Activated CD8-positive, alpha-beta memory T cell treated with anti-CD3 and anti-CD28 coated beads, Interleukin-2, amount 50 U/mL, for 1 hour (primary cell): ENCODE data around the gene DLX4.

Experiments used
- DNase-seq: peaks from one replicate; pipeline ENCODE4 v3.0.0-alpha.2; 2020; ENCODE audit errors: extremely low read depth

Gene DLX4

DNA sequence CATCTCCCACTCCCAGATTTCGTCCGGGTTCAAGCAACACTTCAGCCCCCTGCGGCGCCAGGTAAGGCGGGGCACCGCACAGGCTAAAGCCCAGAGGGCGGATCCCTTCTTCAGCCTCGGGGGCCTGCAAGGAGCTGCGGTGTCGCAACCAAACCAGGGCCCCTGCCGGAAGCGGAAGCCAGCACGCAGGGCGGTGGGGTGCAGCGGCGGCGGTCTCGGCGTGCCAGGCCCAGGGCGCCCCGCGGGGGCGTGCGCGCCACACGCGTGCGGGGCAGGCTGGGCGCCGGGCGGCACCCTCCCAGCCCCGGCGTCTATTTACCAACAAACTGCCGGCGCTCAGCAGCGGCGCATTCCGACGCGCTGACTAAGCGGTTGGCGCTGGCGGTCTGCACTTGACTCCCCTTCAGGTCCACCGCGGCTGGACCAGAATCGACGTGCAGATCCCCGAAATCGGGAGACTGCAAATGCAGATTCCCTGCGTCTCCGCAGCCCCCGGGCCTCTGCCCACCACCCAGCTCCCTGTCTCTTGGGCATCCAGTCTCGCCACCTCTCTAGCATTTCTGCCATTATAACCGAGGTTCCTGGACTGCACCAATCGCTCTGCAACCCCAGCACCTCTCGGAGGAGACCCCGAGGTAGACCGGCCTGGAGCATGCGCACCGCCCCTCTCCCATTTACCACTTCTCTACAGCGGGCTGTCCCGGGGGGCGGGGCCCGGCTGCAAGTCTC is 421 bp upstream of the DLX4 start:
- DNase-seq: no peak

DNA sequence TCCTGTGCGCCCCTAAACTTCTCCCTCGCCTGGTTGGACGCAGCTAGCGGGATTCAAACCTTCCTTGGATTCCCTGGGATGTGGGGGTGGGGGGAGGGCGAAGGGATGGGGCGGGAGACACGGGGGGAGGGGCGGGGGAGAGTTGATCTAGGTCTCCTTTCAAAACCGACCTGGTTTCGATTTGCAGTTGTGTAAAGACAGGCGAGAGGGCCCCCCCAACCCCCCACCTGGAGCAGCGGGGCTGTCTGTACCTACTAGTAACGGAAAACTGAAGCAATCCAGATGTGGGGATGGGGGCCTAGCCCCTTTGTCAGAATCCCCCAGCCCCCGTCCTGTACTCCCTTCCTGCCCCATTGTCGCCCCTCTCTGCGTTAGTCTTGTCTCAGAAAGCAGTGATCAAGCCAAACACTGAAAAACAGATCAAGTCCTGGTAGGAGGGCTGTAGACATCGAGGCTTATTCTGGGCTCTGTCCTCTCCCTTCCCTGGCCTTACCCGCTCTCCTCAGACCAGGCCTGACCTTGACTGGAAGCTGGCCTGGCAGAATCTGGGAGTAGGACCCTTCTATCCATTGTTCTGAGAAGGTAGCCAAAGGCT is 902 bp downstream of the DLX4 start:
- no peak for DNase-seq

DNA sequence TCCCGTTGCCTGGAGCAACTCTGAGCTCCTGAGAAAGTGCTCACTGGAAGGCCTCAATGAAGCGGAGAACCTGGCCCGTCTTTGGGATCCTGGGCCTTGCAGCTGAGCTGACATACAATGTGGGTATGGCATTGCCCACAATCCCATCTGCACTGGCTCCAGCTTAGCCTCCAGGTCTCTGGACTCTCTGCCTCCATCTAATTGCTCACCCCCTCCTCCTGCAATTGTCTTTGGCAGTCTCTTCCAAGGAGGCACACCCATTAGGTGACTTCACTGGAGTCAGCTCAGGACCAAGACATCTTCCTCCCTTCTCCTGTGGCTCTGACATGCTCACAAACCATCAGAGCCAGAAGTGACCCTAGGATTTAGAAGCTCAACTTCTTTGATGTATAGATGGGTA is 1.5 kb downstream of the DLX4 start:
- DNase-seq: no peak

DNA sequence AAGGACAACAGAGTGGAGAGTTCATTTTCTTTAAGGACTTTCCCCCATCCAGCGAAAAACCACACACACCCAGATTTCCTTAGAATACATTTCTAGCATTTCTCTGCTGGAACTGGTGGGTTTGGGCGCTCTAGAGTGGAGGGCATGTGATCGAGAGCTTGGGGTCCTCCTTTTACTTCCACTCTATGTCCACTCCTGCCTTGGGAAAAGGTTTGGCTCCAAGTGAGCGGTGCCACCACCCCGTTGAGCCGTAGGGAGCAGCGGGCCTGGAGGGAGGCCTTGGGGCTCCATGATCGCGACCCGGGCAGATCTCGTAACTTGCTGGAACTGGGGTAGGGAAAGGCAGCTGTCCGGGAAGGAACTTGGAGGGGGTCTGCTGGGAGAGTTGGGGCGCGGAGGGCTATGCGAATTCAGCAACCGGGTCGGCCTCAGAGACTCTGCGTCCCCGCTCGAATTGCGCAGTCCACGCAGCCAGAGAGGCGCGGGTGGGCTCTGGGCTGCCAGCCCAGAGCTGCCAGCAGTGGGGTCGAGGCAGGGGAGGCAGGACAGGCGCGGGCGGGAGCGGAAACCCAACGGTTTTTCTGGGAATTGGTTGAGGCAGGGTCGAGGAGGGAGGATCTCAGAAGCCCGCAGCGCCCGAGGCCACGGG is 2.3 kb downstream of the DLX4 start:
- DNase-seq: no peak

DNA sequence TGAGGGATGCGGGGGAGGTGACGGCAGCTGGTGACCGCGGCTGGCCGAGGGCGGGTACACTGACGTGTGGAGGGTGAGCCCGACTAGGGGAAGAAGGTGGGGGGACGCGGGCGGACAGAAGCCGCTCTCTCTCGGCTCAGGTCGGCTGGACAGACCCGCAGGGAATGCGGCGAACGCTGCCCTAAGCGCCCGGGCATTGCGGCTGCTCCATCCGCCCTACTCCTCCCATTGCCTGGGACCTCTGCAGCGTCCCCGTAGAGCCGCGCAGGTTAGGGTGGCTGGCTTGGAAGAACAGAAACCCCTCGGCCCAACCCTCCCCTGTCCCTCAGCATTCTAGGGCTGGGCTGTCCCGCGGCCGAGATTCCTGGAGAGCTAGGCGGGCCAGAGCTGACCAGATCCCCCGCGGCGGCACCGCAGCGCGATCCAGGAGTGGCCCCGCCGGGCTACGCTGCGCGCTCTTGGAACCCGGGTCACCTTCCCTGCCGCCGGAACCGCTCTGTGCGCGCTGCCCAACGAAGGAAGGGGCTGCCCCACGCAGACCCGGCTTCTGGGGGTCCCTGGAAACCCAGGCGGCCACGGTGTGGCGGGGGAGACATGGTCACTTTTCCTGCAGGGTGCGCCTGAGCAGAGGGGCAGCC is 3.0 kb downstream of the DLX4 start:
- no peak for DNase-seq

DNA sequence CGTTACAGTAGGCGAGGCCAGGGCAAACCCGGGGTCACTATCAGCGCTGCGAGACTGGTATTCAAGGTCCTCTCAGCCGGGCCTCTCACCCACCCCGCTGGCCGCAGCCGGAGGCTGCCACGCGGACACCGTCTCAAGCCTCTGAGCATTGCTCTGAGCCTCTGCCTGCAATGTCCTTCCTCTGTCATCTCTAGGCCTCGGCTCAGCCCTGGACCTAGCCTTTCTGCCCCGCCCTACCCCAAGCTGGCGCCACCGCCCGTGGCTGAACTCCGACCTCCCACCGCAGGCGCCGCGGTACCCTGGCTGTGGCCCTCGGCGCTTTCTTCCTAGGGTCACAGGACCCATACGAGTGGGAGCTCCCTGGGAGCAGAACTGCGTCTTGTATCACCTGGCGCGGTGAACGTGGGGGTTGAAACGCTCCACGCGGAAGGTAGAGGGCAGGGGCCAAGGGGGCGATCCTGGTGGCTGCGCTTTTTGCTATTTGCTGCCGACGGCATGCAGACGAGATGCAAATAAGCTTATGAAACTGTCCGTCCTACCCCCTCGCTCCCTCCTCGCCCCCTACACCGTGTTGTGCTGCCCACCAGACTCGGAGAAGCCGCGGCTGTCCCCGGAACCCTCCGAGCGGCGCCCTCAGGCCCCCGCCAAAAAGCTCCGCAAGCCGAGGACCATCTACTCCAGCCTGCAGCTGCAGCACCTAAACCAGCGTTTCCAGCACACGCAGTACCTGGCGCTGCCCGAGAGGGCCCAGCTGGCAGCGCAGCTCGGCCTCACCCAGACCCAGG is 3.7 kb downstream of the DLX4 start:
- DNase-seq: no peak

DNA sequence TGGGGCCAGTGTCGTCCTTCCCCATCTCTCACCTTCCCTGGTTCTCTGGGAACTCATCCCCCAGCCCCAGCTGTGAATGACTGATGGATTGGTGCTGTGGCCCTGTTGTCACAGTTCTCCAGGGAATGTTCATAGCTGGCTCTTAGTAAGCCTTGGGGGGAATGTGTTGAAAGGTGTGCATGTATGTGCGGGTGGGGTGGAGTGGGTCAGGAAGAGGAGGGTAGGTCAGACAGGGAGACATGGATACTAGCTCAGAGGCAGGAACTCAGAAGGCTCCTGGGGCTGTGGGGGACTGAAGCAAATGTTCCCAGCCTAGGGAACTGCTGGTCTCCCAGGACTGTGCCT is 4.3 kb downstream of the DLX4 start:
- DNase-seq: no peak

DNA sequence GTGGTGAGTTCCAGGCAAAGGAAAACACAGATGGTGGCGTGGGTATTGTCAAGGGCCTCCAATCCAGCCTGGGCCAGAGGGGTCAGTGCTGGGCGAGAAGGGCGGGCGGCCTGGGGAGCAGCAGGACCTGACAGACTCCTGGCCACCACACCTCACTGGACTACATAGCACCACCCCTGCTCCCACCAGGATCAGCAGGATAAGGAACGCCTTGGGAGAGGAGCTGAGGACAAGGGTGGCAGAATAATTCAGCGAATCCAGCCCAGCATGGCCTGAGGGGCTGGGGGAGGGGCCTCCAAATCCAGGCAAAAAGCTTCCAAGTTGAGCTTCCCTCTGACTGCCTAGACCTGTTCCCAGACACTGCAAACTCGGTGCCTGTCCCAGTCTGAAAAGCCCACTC is 6.5 kb downstream of the DLX4 start:
- no peak for DNase-seq

DNA sequence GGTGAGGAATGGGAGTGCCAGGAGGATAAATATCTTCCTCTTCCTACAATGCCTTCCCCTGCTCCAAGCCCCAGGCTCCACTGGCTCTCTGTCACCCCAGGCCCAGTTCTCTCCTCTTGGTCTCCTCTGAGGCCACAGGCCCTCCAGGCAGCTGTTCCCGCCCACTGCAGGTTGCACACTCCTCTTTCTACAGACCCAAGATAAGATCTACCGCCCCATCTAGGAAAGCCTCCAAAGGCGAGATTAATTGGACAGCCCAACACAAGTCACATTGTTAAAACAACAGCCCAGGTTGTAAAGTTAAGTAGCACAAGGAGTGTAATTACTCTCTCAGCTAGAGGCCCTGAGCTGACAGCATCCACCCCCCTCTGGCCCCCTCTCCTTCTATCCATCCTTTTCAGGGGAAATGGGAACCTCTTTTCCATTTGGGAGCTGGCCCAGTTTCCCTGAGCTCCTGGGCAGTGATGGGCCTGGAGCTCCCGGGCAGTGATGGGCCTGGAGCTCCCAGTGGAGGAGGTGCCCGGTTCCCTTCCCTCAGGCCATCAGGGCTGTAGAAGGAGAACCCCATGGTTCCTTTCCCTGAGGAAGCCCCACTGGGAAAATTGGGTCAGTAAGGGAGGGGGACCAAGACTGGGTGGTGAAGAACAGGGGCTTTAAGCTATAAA is 7.3 kb downstream of the DLX4 start:
- no peak for DNase-seq

DNA sequence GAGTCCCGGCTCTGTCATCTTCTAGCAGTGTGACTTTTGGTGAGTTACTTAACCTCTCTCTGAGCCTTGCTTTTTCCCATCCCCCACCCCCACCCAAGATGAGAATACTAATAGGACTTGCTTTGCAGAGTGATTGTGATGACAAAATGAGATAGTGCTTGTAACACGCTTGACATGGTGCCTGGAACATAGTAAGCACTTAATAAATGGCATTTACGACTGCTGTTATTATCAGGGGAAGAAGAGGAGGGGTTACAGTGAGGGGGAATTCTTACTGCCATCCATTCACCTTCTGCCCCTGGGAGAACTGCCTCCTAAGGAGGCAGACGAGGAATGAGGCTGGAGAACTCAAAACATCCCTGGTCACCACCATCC is 7.8 kb downstream of the DLX4 start:
- no peak for DNase-seq

DNA sequence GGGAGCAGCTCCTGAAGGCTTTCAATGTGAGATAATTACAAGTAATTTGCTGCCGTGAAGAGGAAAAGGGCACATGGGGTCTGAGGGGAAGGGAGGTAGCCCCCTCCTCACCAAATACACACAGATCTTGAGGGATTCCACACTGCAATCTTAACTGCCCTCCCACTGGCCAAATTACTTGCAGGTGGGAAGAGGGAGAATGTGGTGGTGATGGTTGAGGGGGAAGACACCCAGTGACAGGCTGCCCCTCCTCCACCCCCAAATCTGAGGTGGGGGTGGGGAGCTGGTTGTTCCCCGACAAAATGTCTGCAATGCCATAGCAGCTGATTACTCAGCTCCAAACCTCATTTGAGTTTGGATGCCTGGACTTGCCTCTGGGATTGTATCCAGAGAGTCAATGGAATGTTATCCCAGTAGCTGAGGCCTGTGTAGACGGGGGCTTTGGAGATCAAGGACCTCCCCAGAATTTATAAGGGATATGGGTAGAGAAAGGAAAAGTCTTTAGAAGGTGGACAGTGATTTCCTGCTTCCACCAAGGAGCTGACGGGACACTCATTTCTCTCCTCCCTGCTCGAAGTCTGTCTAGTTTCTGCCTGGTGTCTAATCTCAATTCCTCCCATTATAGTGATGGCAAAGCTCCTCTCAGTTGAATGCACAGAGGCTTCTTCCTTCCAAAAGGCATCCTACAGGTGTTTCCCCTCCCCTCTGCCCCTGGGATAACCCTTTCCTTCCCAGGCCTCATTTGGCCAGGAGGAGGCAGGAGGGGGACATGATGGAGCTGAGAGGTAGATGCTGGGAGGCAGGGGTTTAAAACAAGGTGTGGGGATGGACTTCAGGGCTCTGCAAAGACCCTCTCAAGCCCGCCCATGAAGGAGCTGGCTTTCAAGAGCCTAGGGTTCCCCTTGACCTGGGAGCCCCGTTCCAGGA is 8.7 kb downstream of the DLX4 start:
- DNase-seq: no peak

DNA sequence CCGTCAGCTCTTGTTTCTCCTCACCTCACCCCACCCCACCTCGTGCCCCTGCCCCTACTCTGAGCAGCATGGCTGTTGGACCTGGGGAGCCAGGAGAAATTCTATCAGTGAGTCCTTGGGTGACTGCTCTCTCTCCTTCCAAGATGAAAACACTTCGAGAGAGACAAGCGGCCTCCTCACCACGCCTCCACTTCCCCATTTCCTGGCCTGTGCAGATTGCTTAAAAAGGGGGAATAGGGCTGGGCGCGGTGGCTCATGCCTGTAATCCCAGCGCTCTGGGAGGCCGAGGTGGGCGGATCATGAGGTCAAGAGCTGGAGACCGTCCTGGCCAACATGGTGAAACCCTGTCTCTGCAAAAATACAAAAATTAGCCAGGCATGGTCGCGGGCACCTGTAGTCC is 9.5 kb downstream of the DLX4 start:
- no peak for DNase-seq

DNA sequence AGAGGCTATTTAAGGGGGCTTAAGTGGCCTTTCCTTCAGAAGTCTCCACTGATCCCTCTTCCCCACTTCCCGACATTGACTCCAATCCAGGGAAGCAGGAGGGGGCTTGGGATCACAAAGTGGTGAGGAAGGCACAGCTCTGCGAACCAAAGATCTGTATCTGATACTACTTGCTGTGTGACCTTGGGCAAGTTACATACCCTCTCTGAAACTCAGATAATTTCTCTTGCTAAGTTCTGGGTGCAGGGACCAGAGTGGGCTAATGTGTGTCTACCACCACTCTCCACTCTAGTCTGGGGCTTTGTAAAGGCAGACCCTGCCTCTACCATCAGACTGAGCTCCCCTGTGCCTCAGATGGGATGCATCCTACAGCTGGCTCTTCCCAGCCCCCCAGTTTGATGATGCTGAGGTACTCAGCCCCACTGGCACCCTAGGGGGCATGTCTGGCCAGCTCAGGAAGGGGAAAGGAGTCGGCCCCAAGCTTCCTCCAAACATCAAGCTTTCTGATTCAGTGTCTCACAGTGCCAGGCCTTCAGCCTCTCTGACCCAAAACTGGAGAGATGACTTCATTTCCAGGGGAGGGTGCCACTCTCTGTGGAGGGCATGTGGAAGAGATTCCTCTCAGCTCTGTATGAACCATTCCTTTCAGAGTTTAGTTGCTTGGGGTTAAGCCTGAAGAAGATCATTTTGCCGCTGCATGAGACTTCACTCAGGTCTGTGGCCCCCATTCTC is 10.9 kb downstream of the DLX4 start:
- no peak for DNase-seq

DNA sequence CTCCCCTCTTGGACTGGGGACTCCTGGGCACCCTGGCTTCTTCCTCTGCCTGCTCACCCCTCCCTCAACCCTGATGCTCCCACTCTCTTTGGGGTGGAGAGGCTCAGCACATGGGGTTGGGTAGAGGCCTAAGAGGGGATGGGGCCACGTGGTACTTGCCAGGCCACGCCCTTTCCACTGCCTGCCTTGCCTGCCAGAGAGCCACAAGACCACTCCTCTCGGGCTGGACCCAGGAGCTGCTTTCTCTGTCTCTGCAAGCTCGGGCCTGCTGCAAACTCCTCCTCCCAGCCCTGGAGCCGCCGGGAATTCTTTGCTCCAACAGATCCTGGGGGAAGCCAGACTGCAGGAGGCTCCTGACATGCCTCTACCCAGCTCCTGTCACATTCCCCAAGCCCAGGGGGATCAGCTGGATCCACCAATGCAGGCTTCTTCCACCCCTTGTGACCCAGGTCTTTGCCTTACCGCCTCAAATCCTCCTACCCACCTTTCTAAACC is 11.8 kb downstream of the DLX4 start:
- no peak for DNase-seq

DNA sequence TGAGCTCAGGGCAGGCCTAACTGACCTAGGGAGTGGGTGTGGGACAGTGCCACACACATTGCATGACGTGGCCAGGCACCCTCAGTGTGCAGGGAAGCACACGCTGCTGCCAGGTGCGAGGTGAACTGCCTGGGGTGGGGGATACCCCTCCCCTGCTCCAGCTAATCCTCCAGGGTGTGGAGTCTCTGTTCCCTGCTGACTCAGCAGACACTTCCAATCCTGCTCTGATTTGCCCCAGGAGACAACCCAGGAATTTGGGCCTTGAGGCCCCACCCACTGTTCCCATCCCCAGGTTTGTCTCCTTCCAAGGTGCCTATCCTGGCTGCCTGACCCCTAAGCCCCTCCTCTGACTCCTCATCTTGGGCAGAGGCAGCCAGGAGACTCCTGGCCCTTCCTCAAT is 15.3 kb downstream of the DLX4 start:
- DNase-seq: no peak

DNA sequence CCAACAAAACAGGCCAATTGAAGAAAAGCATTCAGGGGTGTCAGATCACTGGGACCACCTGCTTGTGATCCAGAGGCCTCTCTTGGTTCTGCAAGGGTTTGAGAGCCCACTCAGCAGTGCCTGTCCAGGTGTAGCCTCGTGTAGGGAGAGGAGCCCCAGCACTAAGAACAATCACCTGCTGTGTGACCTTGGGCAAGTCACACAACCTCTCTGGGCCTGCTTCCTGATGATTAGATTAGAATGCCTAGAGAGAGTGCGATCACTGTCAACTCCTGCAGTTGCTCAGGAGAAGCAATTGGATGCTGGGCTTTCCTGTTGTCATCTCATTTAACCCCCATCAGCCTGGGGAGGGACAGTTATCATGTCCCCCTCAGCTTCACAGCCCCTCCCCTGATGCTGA is 15.8 kb downstream of the DLX4 start:
- no peak for DNase-seq

DNA sequence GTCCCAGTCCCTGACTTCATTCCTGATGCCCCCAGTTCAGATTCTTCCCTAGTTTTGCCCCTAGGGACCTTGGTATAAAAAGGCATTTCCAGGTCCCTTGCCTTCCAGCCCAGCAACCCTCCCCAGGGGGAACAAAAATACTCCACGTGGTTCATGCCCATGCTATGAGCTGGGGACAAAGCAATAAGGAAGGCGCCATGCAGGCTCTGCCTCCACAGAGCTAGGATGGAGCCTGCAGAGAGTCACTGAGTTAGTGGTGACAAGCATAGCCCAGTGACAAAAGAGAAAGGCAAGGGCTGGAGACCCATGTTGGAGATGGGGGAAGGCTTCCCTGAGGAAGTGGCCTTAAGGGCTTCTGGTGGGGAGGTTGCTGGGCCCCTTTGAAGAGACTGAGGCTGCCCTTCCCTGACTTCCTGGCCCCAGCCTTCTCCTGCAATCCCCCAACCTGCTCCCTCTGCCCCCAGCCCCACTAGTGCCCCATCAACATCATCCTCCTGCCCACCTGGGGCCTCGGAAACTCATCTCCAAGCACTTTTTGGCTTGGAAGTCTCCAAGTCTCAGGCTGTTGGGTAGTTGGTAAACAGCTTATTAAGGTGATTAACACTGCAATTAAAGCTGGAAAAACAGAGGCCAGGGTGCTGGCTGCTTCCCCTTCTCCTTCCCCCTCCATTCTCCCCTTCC is 16.5 kb downstream of the DLX4 start:
- no peak for DNase-seq

DNA sequence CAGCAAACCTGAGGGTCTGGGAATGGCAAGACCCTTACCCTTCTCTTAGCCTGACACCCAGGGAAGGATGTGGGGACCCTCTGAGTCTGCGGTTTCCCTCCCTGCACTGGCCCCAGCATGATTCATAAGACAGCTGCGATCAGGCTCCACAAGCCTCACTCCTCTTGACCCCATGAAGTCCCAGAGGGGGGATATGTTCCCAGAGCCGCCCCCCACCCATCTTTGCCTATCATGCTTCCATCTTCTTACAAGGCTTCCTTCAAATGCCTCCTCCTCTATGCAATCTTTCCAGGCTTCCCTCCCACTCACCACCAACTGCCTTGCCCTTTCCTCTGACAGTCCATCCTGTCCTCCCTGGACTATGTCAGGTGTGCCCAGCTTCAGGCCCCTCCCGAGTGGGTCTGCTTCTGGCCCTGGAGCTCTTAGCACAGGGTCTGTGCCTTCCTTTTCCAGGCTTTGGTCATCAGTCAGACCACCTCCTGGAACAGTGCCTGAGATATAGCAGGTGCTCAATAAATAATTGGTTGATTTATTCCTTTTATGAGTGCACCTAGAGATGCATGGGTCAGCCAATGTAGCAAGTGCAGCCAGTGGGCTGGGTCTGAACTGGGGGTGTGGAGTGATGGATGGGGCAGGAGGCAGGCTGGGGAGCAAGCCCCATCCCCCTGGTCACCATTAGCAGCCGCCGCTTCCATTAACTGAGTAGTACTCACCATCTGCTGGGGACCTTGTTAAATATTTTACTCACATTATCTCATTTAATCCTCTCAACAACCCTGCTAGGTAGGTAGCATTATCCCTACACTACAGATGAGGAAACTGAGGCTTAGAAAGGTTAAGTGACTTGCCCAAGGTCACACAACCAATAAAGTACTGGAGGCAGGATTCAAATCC is 17.7 kb downstream of the DLX4 start:
- DNase-seq: no peak
